ENCODE results near the gene DUSP23.

DNA sequence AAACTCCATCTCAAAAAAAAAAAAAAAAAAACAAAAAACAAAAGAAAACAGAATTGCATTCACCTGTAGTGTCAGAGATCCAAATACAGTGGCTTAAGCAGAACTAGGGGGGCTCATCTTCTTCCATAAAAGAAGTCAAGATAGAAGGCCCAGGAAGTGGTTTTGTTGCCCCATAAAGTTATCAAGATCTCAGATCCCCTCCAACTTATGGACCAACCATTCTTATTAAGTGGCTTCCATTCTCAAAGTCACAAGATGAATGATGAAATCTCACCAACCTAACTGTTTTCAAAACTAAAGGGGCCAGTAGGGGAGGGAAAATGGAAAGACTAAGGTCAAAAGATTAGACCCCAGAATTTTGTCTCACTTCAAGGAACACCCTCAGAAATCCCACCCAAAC is 30.1 kb upstream of the DUSP23 start:
- TF ChIP-seq, protein P1, sequence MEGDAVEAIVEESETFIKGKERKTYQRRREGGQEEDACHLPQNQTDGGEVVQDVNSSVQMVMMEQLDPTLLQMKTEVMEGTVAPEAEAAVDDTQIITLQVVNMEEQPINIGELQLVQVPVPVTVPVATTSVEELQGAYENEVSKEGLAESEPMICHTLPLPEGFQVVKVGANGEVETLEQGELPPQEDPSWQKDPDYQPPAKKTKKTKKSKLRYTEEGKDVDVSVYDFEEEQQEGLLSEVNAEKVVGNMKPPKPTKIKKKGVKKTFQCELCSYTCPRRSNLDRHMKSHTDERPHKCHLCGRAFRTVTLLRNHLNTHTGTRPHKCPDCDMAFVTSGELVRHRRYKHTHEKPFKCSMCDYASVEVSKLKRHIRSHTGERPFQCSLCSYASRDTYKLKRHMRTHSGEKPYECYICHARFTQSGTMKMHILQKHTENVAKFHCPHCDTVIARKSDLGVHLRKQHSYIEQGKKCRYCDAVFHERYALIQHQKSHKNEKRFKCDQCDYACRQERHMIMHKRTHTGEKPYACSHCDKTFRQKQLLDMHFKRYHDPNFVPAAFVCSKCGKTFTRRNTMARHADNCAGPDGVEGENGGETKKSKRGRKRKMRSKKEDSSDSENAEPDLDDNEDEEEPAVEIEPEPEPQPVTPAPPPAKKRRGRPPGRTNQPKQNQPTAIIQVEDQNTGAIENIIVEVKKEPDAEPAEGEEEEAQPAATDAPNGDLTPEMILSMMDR (IDR thresholded peaks at IDR 0.05; ENCODE audit: low read depth, low read length): no peak
- TF ChIP-seq EZH2phosphoT487 (IDR thresholded peaks at IDR 0.05; ENCODE audit: low read depth): no peak

Data from OCI-LY3 (cell line).